Brain microvascular endothelial cell (primary cell): ENCODE data around the gene DLGAP4.

Experiments
- DNase-seq: peaks from one replicate; pipeline ENCODE4 v3.0.0-alpha.2; 2020
- H3K27ac ChIP-seq: fragments of 250-450 bp; sonication (Bioruptor Pico); 2 replicates; pipeline ENCODE4 v1.5.1; 2020; ENCODE audit warnings: mild to moderate bottlenecking, moderate library complexity
- H3K27me3 ChIP-seq: fragments of 250-450 bp; sonication (Bioruptor Pico); replicated peaks from 2 replicates; pipeline ENCODE4 v1.5.1; 2020; ENCODE audit warnings: mild to moderate bottlenecking
- H3K36me3 ChIP-seq: fragments of 250-450 bp; sonication (Bioruptor Pico); replicated peaks from 2 replicates; pipeline ENCODE4 v1.5.1; 2020; ENCODE audit warnings: mild to moderate bottlenecking
- H3K4me3 ChIP-seq: 2 replicates; pipeline ENCODE4 v1.5.1; 2011; ENCODE audit warnings: low read depth, mild to moderate bottlenecking, control low read depth, low read length, moderate library complexity
- CTCF ChIP-seq: IDR thresholded peaks from 2 replicates; pipeline ENCODE4 v1.5.1; 2011; ENCODE audit warnings: low read depth, mild to moderate bottlenecking, moderate library complexity, low read length, control low read depth, inconsistent platforms; ENCODE audit errors: missing control alignments
- in situ Hi-C: cut with HindIII; loops from 2 replicates; pipeline ENCODE4 v1.10.0; 2017; ENCODE audit warnings: low sequenced_read_pairs, low pct_ligation_motif_present

Gene DLGAP4

GRCh38 chr20:36264426-36265246, 41.5 kb upstream of the DLGAP4 start:
- DNase-seq = no peak
- in situ Hi-C loops = no loop called here
- Histone ChIP-seq H3K4me3 (no peak overlapping the region), H3K27ac (no peak overlapping the region), H3K27me3 (no peaks in the 10 kb centered on the region), H3K36me3 (no peaks in the 10 kb centered on the region)
- TF ChIP-seq CTCF = no peak

GRCh38 chr20:36266189-36266588, 40.0 kb upstream of the DLGAP4 start:
- in situ Hi-C loops = no loop called here
- TF ChIP-seq CTCF = no peak
- Histone ChIP-seq H3K27me3 (no peaks in the 10 kb centered on the region), H3K4me3 (no peak overlapping the region), H3K36me3 (no peaks in the 10 kb centered on the region), H3K27ac (no peak overlapping the region)
- DNase-seq = no peak

- Histone ChIP-seq H3K4me3 (no peak overlapping the region), H3K27ac (no peak overlapping the region), H3K36me3 (no peaks in the 10 kb centered on the region), H3K27me3 (no peaks in the 10 kb centered on the region)
- in situ Hi-C loops = no loop called here
- no peak for TF ChIP-seq CTCF
- no peak for DNase-seq
Measured at GRCh38 chr20:36267605-36268381, 38.3 kb upstream of the DLGAP4 start.

- in situ Hi-C loops = no loop called here
- Histone ChIP-seq H3K27ac (no peak overlapping the region), H3K36me3 (no peaks in the 10 kb centered on the region), H3K27me3 (peaks cover 3% of the 10 kb centered on the region), H3K4me3 (no peak overlapping the region)
- no peak for TF ChIP-seq CTCF
- no peak for DNase-seq
Measured at GRCh38 chr20:36268440-36269342, 37.4 kb upstream of the DLGAP4 start.

GRCh38 chr20:36269507-36269906, 36.6 kb upstream of the DLGAP4 start:
- H3K36me3 ChIP-seq = no peaks in the 10 kb centered on the region
- no peak for TF ChIP-seq CTCF
- H3K27ac ChIP-seq = no peak overlapping the region
- H3K27me3 ChIP-seq = peaks cover 9% of the 10 kb centered on the region
- in situ Hi-C loops = no loop called here
- DNase-seq = no peak
- no peak overlapping the region for H3K4me3 ChIP-seq
